GM18526 (cell line): ENCODE measurements around the gene ZBED1.

Experiments
- POLR2A ChIP-seq: IDR thresholded peaks from 3 replicates; pipeline ENCODE4 v1.6.1; 2011; ENCODE audit not compliant: insufficient read length; ENCODE audit errors: extremely low read depth

The ZBED1 gene

GRCh38 chrX:2468261-2469195 lies 32.2 kb downstream of the ZBED1 start:
- TF ChIP-seq POLR2A = no peak

DNA sequence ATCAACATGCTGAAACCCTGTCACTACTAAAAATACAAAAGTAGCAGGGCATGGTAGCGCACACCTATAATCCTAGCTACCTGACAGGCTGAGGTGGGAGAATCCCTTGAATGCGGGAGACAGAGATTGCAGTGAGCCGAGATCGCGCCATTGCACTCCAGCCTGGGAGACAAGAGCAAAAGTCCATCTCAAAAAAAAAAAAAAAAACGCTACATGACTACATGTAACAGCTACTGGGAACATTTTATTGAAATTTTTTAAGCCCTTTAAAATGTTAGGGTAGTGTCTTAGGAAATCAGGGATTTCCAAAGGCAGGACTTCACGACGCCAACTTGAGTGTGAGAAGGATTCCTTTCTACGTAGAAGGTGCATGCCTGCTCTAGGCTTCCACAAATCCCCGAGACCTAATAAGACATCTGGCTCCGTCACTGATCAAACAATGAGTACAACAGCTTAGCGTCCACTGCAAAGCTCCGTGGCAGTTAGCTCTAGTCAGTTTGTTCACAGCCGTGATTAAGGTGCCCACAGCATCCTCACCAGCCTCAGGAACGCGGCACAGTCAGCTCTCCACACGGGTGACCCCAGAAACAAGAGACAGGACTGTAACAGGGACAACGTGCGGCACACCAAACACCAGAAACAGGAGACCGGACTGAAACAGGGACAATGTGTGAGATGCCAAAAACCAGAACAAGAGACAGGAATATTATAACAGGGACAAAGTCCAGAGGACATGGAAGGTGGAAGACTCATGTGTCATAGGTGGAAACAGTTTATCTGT lies 33.7 kb downstream of the ZBED1 start:
- no peak for TF ChIP-seq POLR2A

DNA sequence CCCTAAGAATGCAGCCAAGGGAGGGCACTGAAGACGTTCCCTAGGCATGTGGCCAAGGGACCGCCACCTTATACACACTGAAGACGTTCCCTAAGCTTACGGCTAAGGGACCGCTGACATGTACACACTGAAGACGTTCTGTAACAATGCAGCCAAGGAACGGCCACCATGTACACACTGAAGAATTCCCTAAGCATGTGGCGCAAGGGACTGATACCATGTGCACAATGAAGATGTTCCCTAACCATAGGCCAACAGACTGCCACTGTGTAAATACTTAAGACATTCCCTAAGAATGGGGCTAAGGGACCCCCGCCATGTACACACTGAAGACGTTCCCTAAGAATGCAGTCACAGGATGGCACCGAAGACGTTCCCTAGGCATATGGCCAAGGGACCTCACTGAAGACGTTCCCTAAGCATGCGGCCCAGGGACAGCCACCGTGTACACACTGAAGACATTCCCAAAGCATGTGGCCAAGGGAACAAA lies 36.1 kb downstream of the ZBED1 start:
- no peak for TF ChIP-seq POLR2A

DNA sequence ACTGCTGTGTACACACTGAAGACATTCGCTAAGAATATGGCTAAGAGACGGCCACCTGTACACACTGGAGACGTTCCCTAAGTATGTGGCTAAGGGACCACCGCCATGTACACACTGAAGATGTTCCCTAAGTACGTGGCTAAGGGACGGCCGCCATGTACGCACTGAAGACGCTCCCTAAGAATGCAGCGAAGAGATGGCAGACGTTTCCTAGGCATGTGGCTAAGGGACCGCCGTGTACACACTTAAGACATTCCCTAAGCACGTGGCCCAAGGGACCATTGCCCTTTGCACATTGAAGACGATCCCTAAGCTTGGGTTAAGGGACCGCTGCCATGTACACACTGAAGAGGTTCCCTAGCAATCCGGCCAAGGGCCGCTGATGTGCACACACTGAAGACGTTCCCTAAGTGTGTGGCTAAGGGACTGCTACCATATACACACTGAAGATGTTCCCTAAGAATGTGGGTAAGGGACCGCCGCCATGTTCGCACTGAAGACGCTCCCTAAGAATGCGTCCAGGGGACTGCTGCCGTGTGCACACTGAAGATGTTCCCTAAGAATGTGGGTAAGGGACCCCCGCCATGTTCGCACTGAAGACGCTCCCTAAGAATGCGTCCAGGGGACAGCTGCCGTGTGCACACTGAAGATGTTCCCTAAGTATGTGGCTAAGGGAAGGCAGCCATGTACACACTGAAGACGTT lies 36.7 kb downstream of the ZBED1 start:
- no peak for TF ChIP-seq POLR2A

DNA sequence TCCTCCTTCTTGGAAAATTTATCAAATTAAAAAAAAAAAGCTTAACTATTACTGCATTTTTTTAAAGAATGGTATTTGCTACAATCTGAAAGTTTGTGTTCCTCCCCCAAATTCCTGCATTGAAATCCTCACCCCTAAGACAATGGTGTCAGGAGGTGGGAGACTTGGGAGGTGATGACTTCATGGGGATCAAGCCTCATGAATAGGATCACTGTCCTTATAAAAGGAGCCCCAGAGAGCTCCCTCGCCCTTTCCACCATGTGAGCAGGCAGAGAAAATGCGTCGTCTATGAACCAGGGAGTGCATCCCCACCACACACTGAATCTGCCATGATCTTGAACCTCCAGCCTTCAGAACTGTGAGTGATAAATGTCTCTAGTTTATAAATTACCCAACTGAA lies 38.0 kb downstream of the ZBED1 start:
- TF ChIP-seq POLR2A = no peak

DNA sequence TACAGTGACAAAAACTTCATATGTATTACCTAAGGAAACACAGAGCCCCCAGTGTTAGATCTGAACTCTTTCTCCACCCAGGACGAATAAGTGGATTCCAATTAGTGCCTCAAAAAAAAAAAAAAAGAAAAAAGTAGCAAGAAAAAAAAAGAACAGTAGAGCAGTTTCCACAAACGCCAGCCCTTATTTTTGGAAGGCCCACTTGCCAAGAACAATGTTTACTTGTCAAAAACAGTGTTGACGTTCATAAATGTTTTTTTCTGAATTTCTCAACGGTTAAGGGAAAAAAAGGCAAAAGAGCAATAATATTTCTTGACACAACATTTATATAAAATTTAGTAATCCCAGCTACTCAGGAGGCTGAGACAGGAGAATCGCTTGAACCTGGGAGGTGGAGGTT lies 38.7 kb downstream of the ZBED1 start:
- no peak for TF ChIP-seq POLR2A

GRCh38 chrX:2461711-2462016 lies 39.1 kb downstream of the ZBED1 start:
- no peak for TF ChIP-seq POLR2A

GRCh38 chrX:2458309-2458708 lies 42.5 kb downstream of the ZBED1 start:
- no peak for TF ChIP-seq POLR2A

- no peak for TF ChIP-seq POLR2A
Measured at GRCh38 chrX:2457289-2458133, 43.3 kb downstream of the ZBED1 start.

- no peak for TF ChIP-seq POLR2A
Measured at GRCh38 chrX:2452799-2453198, 48.0 kb downstream of the ZBED1 start.

- TF ChIP-seq POLR2A = no peak
Measured at GRCh38 chrX:2452317-2452784, 48.4 kb downstream of the ZBED1 start.

DNA sequence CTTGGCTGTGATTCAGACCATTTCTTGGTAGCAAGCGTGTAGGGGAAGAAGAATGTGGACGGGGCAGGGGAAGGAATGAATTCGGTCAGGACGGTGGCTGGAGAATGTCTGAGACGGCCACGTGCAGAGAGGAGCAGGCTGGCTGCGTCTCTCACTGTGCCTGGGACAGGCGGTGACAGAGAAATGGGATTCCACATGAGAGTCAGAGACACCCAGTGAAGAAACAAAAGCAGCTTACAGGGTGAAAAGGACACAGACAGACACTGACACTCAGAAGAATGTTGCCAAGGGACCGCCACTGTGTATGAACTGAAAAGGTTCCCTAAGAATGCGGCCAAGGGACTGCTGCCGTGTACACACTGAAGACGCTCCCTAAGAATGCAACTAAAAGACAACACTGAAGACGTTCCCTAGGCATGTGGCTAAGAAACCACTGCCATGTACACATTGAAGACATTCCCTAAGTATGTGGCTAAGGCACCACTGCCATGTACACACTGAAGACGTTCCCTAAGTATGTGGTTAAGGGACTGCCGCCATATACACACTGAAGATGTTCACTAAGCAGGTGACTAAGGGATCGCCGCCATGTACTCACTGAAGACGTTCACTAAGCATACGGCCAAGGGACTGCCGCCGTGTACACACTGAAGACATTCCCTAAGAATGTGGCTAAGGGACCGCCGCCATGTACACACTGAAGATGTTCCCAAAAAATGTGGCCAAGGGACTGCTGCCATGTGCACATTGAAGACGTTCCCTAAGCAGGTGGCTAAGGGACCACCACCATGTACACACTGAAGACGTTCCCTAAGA lies 49.1 kb downstream of the ZBED1 start:
- no peak for TF ChIP-seq POLR2A

GRCh38 chrX:2450681-2451080 lies 50.1 kb downstream of the ZBED1 start:
- TF ChIP-seq POLR2A = no peak
